ENCODE measurements around the gene CHRNA7.
"Not testable (repeated sequence)": the region's sequence is repeated elsewhere in the genome, so short reads cannot be mapped to it uniquely, and the experiment has no call there.

CHRNA7 gene

GRCh38 chr15:32209081-32209480 is 178.8 kb downstream of the CHRNA7 start:
- DNase-seq: not testable (repeated sequence)

DNA sequence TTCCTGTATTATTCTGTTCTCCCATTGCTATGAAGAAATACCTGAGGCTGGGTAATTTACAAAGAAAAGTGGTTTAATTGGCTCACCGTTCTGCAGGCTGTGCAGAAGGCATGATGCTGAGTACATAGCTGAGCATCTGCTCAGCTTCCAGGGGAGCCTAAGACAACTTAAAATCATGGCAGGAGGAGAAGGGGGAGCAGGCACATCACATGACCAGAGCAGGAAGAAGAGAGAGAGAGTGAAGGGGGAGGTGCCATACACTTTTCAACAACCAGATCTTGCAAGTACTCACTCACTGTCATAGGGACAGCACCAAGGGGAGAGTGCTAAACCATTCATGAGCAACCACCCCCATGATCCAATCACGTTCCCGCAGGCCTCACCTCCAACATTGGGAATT is 188.4 kb downstream of the CHRNA7 start:
- no peak for DNase-seq
